HEK293T (cell line): ENCODE results near the gene KCNJ18.
"Not testable (repeated sequence)": the region's sequence is repeated elsewhere in the genome, so short reads cannot be mapped to it uniquely, and the experiment has no call there.

ENCODE experiments used
- BHLHE40 ChIP-seq: fragments of 450-650 bp; IDR thresholded peaks from 2 replicates; pipeline ENCODE4 v1.6.1; 2016; ENCODE audit warnings: mild to moderate bottlenecking, moderate library complexity, borderline replicate concordance
- FOXK2 ChIP-seq: fragments of 450-650 bp; IDR thresholded peaks from 2 replicates; pipeline ENCODE4 v1.6.1; 2016; ENCODE audit warnings: mild to moderate bottlenecking
- FOXM1 ChIP-seq: fragments of 450-650 bp; IDR thresholded peaks from 2 replicates; pipeline ENCODE4 v1.6.1; 2017; ENCODE audit warnings: mild to moderate bottlenecking, borderline replicate concordance
- LEF1 ChIP-seq: fragments of 450-650 bp; IDR thresholded peaks from 2 replicates; pipeline ENCODE4 v1.6.1; 2017; ENCODE audit warnings: mild to moderate bottlenecking, borderline replicate concordance
- SP1 ChIP-seq: fragments of 450-650 bp; IDR thresholded peaks from 2 replicates; pipeline ENCODE4 v1.6.1; 2017
- SUZ12 ChIP-seq: fragments of 450-650 bp; IDR thresholded peaks from 2 replicates; pipeline ENCODE4 v1.6.1; 2016; ENCODE audit warnings: mild to moderate bottlenecking
- TARDBP ChIP-seq: fragments of 450-650 bp; IDR thresholded peaks from 2 replicates; pipeline ENCODE4 v1.6.1; 2016

DNA sequence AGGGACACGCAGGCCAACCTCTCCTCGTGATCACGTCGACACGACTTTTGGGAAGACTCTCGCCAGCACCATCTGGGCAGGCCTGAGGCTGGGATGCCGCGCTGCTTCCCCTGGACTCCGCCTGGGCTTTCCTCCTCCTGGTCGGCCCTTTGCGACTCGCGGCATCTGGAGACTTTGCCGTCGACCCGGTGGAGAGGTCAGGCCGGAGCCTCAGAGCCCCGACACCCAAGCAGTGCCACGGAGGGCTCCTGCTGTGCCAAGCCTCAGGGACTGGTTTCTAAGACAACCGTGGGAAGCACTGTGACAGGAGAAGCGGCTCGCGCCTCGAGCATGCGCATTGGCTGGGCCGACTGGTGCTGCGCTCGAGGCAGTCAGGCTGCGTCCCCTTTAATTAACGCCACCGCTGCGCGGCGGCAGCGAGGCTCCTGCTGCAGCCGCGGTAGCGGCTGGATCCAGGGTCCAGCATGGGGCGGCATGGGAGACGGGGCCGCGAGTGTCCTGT lies 11.4 kb upstream of the KCNJ18 start:
- TF ChIP-seq BHLHE40, SP1, FOXK2, LEF1, TARDBP, FOXM1, SUZ12: not testable (repeated sequence)
